Iris pigment epithelial cell (primary cell): ENCODE measurements around the gene OR10Z1.

ENCODE experiments used
- DNase-seq: peaks from one replicate; pipeline ENCODE4 v3.0.0-alpha.2; 2011; ENCODE audit warnings: low read depth

OR10Z1 gene, protein sequence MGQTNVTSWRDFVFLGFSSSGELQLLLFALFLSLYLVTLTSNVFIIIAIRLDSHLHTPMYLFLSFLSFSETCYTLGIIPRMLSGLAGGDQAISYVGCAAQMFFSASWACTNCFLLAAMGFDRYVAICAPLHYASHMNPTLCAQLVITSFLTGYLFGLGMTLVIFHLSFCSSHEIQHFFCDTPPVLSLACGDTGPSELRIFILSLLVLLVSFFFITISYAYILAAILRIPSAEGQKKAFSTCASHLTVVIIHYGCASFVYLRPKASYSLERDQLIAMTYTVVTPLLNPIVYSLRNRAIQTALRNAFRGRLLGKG

DNA sequence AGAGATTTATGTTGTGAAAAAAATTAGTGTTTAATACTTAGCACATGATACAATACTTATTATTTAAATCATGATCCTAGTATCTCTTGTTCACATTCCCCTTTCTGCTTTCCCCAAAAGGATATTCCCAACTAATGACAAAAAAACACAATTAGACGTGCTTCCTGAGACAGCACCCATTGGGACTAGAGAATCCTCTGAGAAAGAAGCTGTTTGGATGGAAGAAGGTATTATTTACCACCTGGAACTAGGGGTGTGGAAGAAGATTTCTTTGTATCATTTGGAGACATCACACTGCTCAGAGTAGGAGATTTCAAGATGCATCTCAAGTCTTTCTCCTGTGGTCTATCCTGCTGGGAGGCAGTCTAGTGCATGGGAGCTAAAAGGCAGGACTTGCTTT lies at the start of gene OR10Z1:
OR10Z1 (plus strand) TSS at position 301 of the 400 bp plus-strand sequence. CDS start 1,171 bp downstream, outside the sequence.
- no peak for DNase-seq

DNA sequence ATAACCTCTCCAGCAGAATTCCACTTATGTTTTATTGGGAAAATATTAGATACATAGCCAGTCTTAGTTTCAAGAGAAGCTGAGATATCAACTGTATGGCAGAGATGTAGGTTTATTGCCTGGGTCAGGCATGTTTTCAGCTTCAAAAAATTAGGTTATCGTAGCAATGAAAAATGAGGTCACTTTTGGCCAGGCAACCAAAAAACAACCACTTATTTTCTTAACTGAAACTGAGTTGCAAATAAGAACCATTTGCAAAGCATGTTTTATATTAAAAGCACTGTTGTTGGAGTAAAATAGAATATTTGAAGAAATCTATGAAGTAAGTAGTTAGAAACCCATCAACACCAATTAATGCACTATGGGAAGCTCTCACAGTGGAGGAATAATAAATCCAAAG lies 45.4 kb upstream of the OR10Z1 start:
- DNase-seq: no peak

DNA sequence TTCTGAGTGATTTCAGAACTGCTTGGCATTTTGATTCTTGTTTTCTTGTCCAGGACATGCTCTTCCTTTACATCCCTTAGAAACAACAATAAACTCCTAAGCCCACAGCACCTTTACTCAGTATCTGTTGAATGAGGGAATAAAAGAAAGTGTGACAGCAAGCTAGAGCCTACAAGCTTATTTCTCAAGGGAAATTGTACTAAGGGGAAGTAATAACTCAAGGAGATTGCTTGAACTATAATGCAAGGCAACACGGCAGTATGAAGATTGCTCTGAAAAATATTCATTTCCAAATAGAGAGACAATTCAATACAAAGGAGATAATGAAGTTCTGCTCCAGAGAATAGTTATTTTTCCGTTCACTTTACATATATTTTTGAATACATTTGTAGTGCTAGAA lies 41.2 kb upstream of the OR10Z1 start:
- no peak for DNase-seq

DNA sequence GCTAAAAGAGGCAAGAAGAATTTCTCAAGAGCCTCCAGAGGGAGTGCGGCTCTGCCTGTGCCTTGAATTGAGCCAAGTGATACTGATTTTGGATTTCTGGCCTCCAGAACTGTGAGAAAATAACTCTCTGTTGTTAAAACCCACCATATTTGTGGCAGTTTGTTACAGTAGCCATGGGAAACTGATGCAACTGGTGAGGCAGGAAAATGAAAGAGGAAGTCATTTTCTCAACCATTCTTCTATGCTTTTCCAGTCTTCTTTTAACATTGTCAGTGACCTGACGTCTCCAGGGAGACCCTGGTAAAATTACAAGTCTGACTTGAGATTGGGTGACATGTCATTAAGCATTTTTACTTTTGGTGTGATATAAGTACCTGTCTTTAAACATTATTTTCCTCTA lies 40.5 kb upstream of the OR10Z1 start:
- no peak for DNase-seq

DNA sequence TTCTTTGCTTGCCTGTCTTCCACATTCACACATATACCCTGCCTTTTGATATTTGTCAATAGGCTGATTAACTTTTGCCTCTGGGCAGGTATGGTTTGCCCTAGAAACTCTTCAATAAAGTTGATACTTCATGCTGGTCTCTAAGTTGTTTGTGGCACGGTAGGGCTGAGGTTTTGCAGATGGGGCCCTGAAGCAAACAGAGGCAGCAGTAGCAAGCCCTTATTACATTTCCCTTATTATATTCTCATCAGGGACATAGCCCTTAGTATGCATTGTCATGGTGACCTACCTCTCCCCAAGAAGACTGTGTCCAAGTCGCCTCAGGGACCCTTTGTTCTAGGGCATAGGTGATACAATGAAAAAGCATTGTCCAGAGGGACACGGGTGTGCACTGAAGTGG lies 34.6 kb upstream of the OR10Z1 start, which contains the start of gene OR6P1:
OR6P1 (minus strand) TSS at position 101 of the 400 bp plus-strand sequence. CDS start 6,976 bp downstream, outside the sequence.
- no peak for DNase-seq

DNA sequence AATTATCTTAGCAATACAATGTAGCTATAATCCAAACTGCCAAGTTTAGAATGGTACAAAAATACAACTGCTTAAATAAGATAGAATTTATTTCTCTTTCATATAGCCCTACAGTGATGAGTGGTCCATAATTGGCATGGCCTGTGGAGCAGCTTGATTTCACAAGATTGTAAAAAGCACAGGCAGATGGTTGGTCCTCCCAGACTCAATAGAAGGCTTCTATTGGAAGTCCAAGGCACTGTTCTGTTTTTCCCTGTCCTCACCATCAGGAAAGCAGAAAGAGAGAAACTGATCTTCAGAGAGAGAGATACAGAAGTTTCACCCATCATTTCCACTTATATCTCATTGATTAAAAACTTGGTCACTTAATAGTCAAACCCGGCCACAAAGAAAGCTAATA lies 32.8 kb upstream of the OR10Z1 start:
- no peak for DNase-seq

DNA sequence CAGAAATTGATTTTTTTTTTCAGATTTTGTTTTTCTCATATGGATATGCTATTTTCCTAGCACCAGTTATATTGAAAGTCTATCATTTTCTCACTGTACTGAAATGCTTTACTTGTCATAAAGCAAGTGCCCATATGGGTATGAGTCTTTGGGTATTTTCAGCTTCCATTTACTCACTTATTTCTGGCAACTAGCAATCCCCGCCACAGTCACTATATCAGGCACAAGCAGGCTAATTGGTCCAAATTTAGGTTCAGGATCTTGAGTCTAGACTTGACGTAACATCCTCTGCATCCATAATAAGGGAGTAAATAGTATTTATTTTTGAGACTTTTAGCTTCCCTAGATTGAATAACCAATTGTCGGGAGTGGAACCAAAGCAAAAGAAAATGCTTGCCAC lies 27.5 kb upstream of the OR10Z1 start:
- no peak for DNase-seq

DNA sequence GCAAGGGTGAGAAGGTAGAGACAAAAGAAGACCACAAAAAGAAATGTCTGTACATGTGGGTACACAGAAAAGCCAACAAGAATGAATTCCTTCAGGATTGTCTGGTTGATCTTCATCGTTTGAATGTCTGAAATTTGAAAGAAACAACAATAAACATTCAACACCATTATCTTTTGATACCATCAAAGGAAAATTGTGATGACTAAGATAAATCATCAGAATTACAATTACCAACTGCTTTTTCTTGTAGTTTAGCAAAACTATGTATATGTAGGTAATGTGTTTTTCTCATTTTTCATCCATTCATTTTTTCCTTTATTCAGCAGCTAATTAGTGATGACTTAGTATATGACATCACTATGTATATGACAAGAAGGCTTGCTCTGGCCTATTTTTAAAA lies 25.3 kb upstream of the OR10Z1 start, which contains the start of gene OR10X1:
OR10X1 (minus strand) TSS at position 167 of the 400 bp plus-strand sequence; CDS start at position 167, 0 bp downstream.
- DNase-seq: no peak

DNA sequence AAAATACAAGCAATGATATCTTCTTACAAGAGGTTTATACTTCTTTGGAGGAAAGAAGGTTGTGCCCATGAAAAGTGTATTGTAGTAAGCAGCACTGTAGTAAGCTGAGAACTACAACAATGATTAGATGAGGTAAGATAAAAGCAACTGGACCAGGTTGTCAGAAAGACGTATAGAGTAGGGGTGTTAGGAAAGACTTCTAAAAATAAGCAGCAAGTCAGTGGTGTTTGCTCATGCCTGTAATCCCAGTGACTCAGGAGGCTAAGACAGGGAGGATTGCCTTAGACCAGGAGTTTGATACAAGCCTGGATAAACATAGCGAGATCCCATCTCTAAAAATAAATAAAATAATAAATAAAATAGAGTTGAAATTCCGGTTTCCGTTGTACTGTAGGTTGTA lies 21.1 kb upstream of the OR10Z1 start:
- DNase-seq: no peak

DNA sequence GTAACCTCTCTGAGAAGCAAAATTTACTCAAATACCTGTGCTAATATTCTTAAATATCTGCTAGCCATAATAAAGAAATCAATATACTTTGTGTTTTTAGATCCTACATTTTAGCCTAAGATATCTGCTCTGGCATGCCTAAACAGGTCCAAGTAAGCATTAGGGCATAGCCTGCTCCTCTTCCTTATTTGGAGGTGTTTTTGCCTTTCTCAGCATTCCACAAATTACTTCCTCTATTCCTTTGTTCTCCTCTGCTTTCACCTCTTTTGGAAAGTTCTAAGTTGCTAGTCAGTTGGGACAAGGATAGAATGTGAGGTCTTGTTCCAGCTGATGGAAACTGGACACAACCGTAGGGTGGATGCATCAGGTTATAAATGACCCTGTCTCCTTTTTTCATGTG lies 18.1 kb upstream of the OR10Z1 start:
- no peak for DNase-seq

DNA sequence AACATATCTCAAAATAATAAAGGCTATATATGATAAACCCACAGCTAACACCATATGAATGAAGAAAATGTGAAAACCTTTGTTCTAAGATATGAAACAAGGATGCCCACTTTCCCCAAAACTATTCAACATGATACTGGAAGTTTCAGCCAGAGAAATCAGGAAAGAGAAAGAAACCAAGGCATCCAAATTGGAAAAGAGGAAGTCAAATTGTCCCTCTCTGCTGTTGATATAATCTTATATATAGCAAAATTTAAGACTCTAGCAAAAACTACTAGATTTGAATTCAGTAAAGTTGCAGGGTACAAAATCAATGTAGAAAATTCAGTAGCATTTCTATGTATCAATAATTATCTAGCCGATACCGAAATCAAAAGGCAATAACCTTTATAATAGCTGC lies 4.3 kb upstream of the OR10Z1 start:
- DNase-seq: no peak

DNA sequence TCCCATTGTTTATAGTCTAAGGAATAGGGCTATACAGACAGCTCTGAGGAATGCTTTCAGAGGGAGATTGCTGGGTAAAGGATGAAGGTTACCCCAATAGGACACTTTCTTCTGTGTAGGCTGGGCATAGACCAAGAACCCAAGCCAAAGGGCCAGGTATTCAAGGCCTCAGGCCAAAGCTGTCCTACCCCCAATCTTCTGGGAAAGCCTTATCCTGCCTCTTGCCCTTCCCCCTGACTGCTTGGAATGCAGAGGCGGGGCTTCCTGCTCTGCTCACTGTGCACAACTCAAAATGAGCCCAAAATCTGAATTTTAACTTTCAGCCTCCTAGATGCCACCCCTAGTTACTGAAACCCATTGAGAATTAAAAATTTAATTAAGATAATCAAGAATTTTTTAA lies 2.2 kb downstream of the OR10Z1 start:
- DNase-seq: no peak

DNA sequence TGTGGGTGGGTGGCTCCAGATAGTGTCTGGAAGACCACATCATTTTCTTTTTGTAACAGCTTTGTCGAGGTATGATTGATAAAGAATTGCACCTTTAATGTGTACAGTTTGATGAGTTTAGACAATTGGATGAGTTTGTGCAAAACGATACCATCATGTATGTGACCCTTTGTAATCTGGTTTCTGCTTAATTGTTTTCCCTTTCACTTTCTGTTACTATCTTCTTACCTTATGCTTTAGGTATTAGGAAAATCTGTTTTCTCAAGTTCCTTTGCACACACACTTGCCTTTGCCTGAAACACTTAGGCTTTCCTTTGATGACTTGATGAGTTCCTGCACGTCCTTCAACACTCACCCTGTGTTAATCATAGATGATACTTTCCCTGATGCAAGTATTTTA lies 6.8 kb downstream of the OR10Z1 start:
- DNase-seq: no peak

DNA sequence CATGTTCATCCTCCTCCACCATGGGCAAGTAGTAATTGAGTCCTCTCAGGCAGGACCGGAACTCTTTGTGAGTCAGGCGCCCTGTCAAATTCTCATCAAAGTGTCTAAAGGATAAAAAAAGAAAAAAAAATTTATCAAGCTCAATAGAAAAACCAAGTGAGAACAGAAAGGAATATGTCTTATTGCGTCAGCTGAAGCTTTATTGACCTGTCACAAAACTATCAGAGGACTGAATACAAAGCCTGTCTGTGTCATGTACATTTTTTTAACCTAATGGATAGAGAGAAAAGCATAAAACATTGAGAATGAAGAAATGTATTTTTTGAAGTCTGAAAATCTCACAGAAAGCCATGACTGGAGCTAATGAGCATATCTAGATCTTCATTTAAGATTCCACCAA lies 8.7 kb downstream of the OR10Z1 start:
- no peak for DNase-seq

DNA sequence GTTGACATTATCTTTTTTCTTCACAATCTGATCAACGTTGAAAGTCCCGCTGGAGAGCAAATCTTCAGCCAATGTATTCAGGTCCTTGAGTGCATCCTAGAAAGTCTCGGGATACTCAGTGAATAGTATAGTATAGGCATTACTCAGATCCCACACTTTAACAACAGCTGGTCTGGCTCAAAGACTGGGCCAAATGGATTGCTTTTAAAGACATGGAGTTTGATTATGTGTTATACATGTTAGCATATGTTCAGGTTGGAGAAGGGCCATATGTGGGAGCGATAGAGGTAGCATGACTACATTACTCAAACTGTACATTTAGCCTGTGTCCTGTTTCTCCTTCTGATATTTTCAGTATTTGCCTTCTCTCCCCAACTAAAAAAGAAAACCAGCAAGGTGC lies 33.1 kb downstream of the OR10Z1 start:
- DNase-seq: no peak

DNA sequence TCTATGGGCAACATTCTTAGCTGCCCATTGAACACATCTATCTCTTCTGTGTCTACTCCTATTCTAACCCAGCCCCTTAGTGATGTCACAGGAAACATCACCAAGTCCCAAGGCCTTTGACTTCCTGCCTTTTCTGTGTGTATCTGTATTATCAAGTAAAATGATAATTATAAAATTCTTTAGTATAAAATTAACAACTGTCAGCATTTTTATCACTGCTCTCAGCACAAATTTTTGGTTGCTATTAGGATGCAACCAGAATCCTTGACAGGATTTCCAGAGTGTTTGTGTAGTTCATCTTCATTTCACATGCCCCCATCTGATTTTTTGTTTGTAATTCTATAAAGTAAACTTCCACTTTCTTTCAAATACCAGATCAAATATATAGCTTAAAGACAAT lies 33.8 kb downstream of the OR10Z1 start:
- no peak for DNase-seq

DNA sequence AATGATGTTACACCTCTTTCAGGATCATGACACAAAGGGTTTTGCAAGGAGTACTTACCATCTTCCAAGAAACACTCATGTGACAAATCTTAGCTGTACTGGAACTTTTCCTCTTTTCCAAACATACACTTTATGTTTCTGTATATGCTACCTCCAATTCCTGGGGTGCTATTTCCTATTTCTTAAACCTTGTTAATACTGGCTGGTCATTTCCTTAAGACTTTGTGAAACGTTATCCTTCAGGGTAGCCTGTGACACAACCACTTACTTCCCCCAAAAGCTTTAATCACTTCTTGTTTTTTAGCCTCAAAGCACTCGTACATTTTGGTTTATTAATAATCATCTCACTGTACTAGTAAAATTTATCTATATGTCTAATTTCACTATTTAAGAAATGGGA lies 39.4 kb downstream of the OR10Z1 start:
- DNase-seq: no peak

DNA sequence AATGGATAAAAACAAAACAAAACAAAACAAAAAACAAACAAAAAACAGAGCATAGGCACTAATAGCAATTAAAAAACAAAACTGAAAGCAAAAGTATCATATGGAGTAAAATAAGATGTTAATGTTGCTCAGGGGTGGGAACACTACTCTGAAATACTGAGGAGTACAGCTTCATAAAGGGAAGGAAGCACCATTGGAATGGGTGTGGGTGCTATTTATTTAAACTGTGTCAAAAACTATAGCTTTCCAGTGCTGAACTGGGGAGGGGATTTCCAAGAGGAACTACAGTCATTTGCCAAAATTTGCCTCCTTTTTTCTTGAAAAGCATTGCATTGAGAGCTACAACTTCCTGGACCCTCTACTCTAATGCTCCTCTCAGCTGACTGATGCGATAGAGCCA lies 41.4 kb downstream of the OR10Z1 start:
- DNase-seq: no peak

DNA sequence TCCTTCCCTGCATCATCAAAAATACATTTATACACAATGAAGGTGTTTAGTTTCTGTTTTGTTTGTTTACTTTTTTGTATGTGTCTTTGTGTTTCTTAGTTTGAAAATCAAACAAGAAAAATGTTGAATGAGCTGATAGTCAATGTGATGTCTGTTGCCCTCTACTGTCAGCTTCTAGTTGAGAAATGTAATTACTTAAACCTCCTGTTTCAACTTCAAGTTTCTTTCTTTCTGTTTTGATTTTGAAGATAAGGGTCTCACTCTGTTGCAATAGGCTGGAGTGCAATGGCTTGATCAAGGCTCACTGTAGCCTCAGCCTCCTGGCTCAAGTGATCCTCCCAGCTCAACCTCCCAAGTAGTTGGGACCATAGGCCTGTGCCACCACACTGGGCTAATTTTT lies 44.0 kb downstream of the OR10Z1 start:
- DNase-seq: no peak

DNA sequence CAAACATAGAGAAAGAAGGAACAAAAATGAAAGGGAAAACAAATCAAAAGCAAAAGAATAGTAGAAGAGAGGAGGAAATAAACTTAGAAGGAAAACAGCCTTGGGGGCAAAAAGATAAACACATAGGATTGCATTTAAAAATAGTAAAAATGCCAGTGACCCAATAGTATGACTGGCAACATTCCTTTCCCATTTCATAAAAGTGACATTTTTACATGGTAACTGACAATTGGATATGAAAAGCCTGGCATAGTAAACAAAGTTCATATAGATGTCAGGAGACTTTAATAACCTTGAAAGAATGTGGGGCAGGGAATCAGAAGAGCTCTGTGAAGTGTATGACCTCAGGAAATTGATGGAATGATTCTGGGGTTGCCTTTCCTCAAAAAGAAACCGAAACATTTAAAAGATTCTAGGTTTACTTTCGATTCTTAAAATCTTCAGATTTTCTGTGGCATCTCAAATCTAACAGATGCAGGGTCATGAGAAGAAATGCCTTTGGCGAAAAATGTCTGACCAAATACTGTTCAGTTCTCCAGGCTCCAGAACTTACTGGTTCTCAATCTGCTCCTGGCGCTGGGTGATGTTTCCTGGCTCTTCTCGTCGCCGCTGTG lies 47.8 kb downstream of the OR10Z1 start:
- no peak for DNase-seq

DNA sequence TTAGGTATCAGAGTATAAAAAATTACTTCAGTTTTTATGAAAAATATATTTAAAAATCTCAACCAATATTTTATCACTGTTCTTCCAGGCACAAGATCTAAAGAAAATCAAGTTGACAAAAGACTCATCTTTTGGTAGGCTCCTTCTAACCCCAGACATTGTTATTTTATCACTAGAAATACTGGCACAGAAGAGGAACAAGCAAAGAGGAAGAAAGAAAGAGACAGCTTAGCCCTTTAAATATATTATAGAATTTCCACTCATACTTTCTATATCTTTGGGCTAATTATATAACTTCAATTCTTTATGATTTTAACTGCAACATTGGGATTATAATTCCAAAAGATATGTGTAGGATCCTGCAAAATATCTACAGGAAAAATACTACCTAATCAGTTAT lies 49.0 kb downstream of the OR10Z1 start:
- DNase-seq: no peak

DNA sequence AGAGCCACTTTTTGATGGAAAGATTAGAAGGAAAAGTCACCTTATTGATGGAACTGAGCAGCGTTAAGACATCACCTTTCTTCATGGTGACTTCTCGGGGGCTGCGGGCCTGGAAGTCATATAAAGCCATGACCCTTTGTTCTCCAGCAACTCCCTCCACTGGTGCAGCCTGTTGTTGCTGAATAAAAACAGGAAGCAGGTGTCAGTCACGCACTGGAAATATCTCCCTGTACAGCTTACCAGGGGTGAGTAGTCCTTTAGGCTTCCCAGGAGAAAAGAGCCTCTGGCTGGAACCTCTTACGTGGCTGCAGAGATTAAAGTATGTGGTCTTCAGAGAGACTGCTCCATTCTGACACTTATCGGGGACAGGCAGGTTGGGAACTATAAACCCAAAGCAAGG lies 49.5 kb downstream of the OR10Z1 start:
- DNase-seq: no peak
